GM13976 (cell line): Measurements from ENCODE around the gene ACAD10.
"Not testable (repeated sequence)": the region's sequence is repeated elsewhere in the genome, so short reads cannot be mapped to it uniquely, and the experiment has no call there.

Source experiments
- DNase-seq: peaks from one replicate; pipeline ENCODE4 v3.0.0; 2012; ENCODE audit warnings: low spot score
- CTCF ChIP-seq: IDR thresholded peaks from 2 replicates; pipeline ENCODE4 v1.5.1; 2012; ENCODE audit warnings: borderline replicate concordance, mild to moderate bottlenecking; ENCODE audit not compliant: insufficient read depth; ENCODE audit errors: extremely low read depth, missing control alignments, control extremely low read depth
- in situ Hi-C: fragments of 300-500 bp; cut with MboI; formaldehyde crosslinking; loops from one replicate; pipeline ENCODE4 v1.12.0; 2022; ENCODE audit warnings: low sequenced_read_pairs, mixed read lengths, inconsistent platforms; ENCODE audit not compliant: unreplicated experiment

The ACAD10 gene

GRCh38 chr12:111757361-111758119 lies 71.7 kb downstream of the ACAD10 start:
- peak; percentile 71 for DNase-seq
- no peak for TF ChIP-seq CTCF
- in situ Hi-C loops, result no loop called here

- no peak for DNase-seq
- in situ Hi-C loops, result no loop called here
- no peak for TF ChIP-seq CTCF
Measured at GRCh38 chr12:111758120-111758561, 72.3 kb downstream of the ACAD10 start.

- no peak for DNase-seq
- TF ChIP-seq CTCF, result no peak
- in situ Hi-C loops, result no loop called here
Measured at GRCh38 chr12:111759271-111759670, 73.4 kb downstream of the ACAD10 start.

- no peak for DNase-seq
- no peak for TF ChIP-seq CTCF
- in situ Hi-C loops, result no loop called here
Measured at GRCh38 chr12:111759991-111760390, 74.1 kb downstream of the ACAD10 start.

GRCh38 chr12:111761099-111761498 lies 75.2 kb downstream of the ACAD10 start:
- TF ChIP-seq CTCF, result no peak
- DNase-seq, result no peak
- in situ Hi-C loops, result no loop called here

GRCh38 chr12:111761706-111762105 lies 75.9 kb downstream of the ACAD10 start:
- TF ChIP-seq CTCF, result no peak
- in situ Hi-C loops, result no loop called here
- DNase-seq, result no peak

GRCh38 chr12:111763552-111763951 lies 77.7 kb downstream of the ACAD10 start:
- in situ Hi-C loops, result not testable (repeated sequence)

More at GRCh38 chr12:111763552-111763951, 77.7 kb downstream of the ACAD10 start:
- not testable (repeated sequence) for DNase-seq
